ENCODE data around the gene TFEB. TPM values are rescaled to one million over a fixed set of nuclear protein-coding genes. Genes with fewer than 3 reads are reported as not detected.
A peak's percentile ranks its signal among the peaks of the same experiment; 100 is the strongest.

Gene TFEB
- total RNA-seq, 1 donor from 2014 or later: 0.13 TPM

- Histone ChIP-seq H3K4me2 (peak overlapping the region; percentile 97), H3K27ac (no peak overlapping the region), H3K27me3 (peaks cover 19% of the 10 kb centered on the region), H4K20me1 (ENCODE audit: low read depth) (no peaks in the 10 kb centered on the region), H2AFZ (replicated peaks) (no peak overlapping the region), H3K36me3 (no peaks in the 10 kb centered on the region), H3K4me3 (peak overlapping the region; percentile 84), H3K79me2 (ENCODE audit: low read depth) (no peaks in the 10 kb centered on the region), H3F3A (ENCODE audit: low read depth) (peaks cover 4% of the 10 kb centered on the region), H3K9ac (peak overlapping the region; percentile 57), H3K9me3 (ENCODE audit: low read depth) (no peaks in the 10 kb centered on the region), H3K4me1 (peaks cover 12% of the 10 kb centered on the region)
- Mint-ChIP-seq H3K4me3 (peak overlapping the region; percentile 91), H3K4me1 (peaks cover 11% of the 10 kb centered on the region), H3K36me3 (peaks cover 3% of the 10 kb centered on the region), H3K27ac (peak overlapping the region; percentile 19), H3K27me3 (ENCODE audit: insufficient read depth, low read depth) (peaks cover 8% of the 10 kb centered on the region), H3K9me3 (no peaks in the 10 kb centered on the region)
- no peak for DNase-seq (ENCODE audit: low spot score)
- TF ChIP-seq EZH2 (IDR thresholded peaks at IDR 0.05) (no peak), CTCF (IDR thresholded peaks at IDR 0.05) (no peak), EZH2phosphoT487 (IDR thresholded peaks at IDR 0.05) (no peak)
These were observed 43.9 kb upstream of the TFEB start for GRCh38 chr6:41779336-41779735.

- Mint-ChIP-seq H3K4me1 (peaks cover 11% of the 10 kb centered on the region), H3K27ac (no peak overlapping the region), H3K36me3 (peaks cover 5% of the 10 kb centered on the region), H3K4me3 (peak overlapping the region; percentile 91), H3K27me3 (ENCODE audit: insufficient read depth, low read depth) (peaks cover 8% of the 10 kb centered on the region), H3K9me3 (no peaks in the 10 kb centered on the region)
- peak overlapping the region; percentile 84 for H3K4me3 ChIP-seq
- H3K4me2 ChIP-seq: peak overlapping the region; percentile 97
- H3F3A ChIP-seq (ENCODE audit: low read depth): peaks cover 4% of the 10 kb centered on the region
- no peaks in the 10 kb centered on the region for H3K36me3 ChIP-seq
- H3K27me3 ChIP-seq: peaks cover 16% of the 10 kb centered on the region
- no peaks in the 10 kb centered on the region for H3K79me2 ChIP-seq (ENCODE audit: low read depth)
- H3K9ac ChIP-seq: peak overlapping the region; percentile 57
- H4K20me1 ChIP-seq (ENCODE audit: low read depth): no peaks in the 10 kb centered on the region
- no peak overlapping the region for H2AFZ ChIP-seq (replicated peaks)
- no peaks in the 10 kb centered on the region for H3K9me3 ChIP-seq (ENCODE audit: low read depth)
- DNase-seq (ENCODE audit: low spot score): no peak
- no peak for TF ChIP-seq EZH2 (IDR thresholded peaks at IDR 0.05)
- TF ChIP-seq EZH2phosphoT487 (IDR thresholded peaks at IDR 0.05): no peak
- no peak for TF ChIP-seq CTCF (IDR thresholded peaks at IDR 0.05)
- no peak overlapping the region for H3K27ac ChIP-seq
- H3K4me1 ChIP-seq: peaks cover 12% of the 10 kb centered on the region
These were observed 43.5 kb upstream of the TFEB start for GRCh38 chr6:41778895-41779294.

GRCh38 chr6:41777551-41778285 lies 42.3 kb upstream of the TFEB start:
- Mint-ChIP-seq H3K27me3 (ENCODE audit: insufficient read depth, low read depth) (peaks cover 8% of the 10 kb centered on the region), H3K27ac (no peak overlapping the region), H3K9me3 (no peaks in the 10 kb centered on the region), H3K4me3 (peak overlapping the region; percentile 91), H3K36me3 (peaks cover 5% of the 10 kb centered on the region), H3K4me1 (peaks cover 11% of the 10 kb centered on the region)
- H3K79me2 ChIP-seq (ENCODE audit: low read depth): no peaks in the 10 kb centered on the region
- no peak overlapping the region for H2AFZ ChIP-seq (replicated peaks)
- H3F3A ChIP-seq (ENCODE audit: low read depth): peaks cover 4% of the 10 kb centered on the region
- H3K27me3 ChIP-seq: peaks cover 12% of the 10 kb centered on the region
- no peak overlapping the region for H3K27ac ChIP-seq
- H3K4me3 ChIP-seq: no peak overlapping the region
- TF ChIP-seq EZH2 (IDR thresholded peaks at IDR 0.05) (no peak), EZH2phosphoT487 (IDR thresholded peaks at IDR 0.05) (no peak), CTCF (IDR thresholded peaks at IDR 0.05) (no peak)
- H4K20me1 ChIP-seq (ENCODE audit: low read depth): no peaks in the 10 kb centered on the region
- no peak overlapping the region for H3K4me2 ChIP-seq
- no peaks in the 10 kb centered on the region for H3K36me3 ChIP-seq
- peaks cover 12% of the 10 kb centered on the region for H3K4me1 ChIP-seq
- DNase-seq (ENCODE audit: low spot score): no peak
- no peaks in the 10 kb centered on the region for H3K9me3 ChIP-seq (ENCODE audit: low read depth)
- H3K9ac ChIP-seq: no peak overlapping the region
